Kidney epithelial cell (primary cell): ENCODE measurements around the gene METTL17. TPM values are rescaled to one million over a fixed set of nuclear protein-coding genes. Genes with fewer than 3 reads are reported as not detected.
"Not testable (repeated sequence)": the region's sequence is repeated elsewhere in the genome, so short reads cannot be mapped to it uniquely, and the experiment has no call there.

Experiments used
- DNase-seq: peaks from one replicate; pipeline ENCODE4 v3.0.0-alpha.2; 2010; ENCODE audit warnings: low read depth
- H3K27me3 ChIP-seq: 2 replicates; pipeline ENCODE4 v1.6.0; 2011; ENCODE audit warnings: low read length; ENCODE audit not compliant: control insufficient read depth, insufficient read depth
- H3K36me3 ChIP-seq: 2 replicates; pipeline ENCODE4 v1.5.1; 2011; ENCODE audit warnings: low read length; ENCODE audit not compliant: control insufficient read depth, insufficient read depth
- H3K4me3 ChIP-seq: 2 replicates; pipeline ENCODE4 v1.5.1; 2011; ENCODE audit warnings: low read depth, mild to moderate bottlenecking, control low read depth, low read length
- total RNA-seq: library from RNA; depleted of rRNA; stranded (reverse); fragments of >200 nt; gene quantifications from 2 replicates; pipeline ENCODE4 v1.2.3, GENCODE V29; 2015
- TF ChIP-seq, protein P1 (sequence below): IDR thresholded peaks from 2 replicates; pipeline ENCODE4 v1.5.1; 2011; ENCODE audit warnings: mild to moderate bottlenecking, moderate library complexity, low read length, control low read depth, inconsistent platforms; ENCODE audit not compliant: insufficient read depth, poor library complexity, severe bottlenecking

METTL17 gene
- total RNA-seq, 1 donor from 2014 or later = 93.0 TPM

DNA sequence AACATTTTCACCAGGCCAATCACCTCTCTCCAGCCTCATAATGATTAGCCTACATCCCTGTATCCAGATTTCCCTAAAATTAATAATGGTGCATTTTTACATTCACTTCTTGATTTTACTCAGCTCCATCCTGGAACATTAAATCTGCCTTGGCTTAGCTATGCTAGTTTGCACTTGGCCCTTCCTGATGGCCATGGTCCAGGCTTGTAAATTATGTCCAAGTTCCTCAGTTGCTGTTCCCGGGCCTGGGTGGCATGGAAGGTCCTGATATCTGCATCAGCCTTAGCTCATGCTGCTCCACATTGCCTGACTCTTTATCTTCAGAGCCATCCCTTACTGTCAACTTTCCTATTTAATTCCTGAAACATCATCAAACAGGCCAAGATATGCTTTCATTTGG, 11.1 kb upstream of the METTL17 start:
- Histone ChIP-seq H3K36me3 (no peaks in the 10 kb centered on the region), H3K4me3 (no peak overlapping the region), H3K27me3 (no peaks in the 10 kb centered on the region)
- DNase-seq = no peak
- TF ChIP-seq, protein P1, sequence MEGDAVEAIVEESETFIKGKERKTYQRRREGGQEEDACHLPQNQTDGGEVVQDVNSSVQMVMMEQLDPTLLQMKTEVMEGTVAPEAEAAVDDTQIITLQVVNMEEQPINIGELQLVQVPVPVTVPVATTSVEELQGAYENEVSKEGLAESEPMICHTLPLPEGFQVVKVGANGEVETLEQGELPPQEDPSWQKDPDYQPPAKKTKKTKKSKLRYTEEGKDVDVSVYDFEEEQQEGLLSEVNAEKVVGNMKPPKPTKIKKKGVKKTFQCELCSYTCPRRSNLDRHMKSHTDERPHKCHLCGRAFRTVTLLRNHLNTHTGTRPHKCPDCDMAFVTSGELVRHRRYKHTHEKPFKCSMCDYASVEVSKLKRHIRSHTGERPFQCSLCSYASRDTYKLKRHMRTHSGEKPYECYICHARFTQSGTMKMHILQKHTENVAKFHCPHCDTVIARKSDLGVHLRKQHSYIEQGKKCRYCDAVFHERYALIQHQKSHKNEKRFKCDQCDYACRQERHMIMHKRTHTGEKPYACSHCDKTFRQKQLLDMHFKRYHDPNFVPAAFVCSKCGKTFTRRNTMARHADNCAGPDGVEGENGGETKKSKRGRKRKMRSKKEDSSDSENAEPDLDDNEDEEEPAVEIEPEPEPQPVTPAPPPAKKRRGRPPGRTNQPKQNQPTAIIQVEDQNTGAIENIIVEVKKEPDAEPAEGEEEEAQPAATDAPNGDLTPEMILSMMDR = no peak

DNA sequence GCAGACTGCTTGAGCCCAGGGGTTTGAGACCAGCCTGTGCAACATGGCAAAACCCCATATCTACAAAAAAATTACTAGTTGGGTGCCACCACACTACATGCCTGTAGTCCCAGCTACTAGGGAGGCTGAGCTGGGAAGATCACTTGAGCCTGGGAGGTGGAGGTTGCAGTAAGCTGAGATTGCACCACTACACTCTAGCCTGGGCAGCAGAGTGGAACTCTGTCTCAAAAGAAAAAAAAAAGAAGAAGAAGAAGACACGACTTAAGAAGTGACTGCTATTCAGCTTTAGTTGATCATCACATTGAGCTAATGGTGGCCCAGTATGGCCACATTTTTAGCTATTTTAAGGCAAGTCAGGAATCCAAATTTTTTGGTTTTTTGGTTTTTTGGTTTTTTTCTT, 8.9 kb upstream of the METTL17 start:
- DNase-seq = no peak
- Histone ChIP-seq H3K4me3 (no peak overlapping the region), H3K27me3 (no peaks in the 10 kb centered on the region), H3K36me3 (no peaks in the 10 kb centered on the region)
- TF ChIP-seq, protein P1 = no peak

DNA sequence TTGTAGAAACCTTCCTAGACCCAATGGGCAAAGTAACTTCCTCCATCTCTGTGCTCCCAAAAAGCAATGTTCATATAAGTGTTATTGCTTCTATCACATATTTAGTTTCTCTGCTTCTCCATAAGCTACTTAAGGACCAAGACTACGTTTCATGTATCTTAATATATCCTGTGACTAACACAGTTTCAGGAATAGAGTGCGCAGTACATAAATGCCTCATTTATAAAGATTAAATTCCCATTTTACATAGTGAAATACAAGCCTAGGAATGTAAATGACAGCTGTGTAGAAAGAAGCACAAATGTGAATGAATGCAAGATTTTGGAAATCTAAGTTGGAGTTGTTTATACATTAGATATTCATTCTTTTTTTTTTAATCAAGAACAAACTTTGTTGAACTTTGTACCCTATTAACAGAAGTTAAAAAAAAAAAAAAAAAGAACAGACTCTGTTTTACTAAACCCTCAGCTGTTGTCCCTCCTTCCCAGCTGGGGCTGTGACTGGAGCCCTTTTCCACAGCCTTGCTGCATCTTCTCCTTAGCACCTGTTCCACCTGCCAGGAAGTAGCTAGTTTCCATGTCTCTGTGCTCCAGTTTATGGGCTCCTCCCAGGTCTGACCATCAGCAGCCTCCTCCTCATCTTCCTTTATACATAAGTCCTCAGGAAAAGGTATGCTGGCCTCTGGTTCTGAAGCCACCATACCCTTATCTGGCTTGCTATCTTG, 7.0 kb upstream of the METTL17 start:
- H3K36me3 ChIP-seq = no peaks in the 10 kb centered on the region
- H3K4me3 ChIP-seq = no peak overlapping the region
- TF ChIP-seq, protein P1 = no peak
- DNase-seq = no peak
- no peaks in the 10 kb centered on the region for H3K27me3 ChIP-seq

DNA sequence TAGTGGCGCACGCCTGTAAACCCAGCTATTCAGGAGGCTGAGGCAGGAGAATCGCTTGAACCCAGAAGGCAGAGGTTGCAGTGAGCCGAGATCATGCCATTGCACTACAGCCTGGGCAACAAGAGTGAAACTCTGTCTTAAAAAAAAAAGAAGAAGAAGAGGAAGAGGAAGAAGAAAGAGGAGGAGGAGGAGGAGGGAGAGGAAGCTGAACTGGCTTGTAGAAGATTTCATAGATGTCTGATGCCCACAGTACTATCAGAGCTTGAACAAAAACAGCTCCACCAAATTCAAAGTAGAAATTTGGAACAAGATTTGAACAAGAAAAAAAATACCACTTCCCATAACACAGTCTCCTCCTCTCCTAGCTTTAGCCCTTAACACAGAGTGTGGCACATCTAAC, 4.1 kb upstream of the METTL17 start:
- H3K36me3 ChIP-seq, DNase-seq, H3K27me3 ChIP-seq, H3K4me3 ChIP-seq: not testable (repeated sequence)

DNA sequence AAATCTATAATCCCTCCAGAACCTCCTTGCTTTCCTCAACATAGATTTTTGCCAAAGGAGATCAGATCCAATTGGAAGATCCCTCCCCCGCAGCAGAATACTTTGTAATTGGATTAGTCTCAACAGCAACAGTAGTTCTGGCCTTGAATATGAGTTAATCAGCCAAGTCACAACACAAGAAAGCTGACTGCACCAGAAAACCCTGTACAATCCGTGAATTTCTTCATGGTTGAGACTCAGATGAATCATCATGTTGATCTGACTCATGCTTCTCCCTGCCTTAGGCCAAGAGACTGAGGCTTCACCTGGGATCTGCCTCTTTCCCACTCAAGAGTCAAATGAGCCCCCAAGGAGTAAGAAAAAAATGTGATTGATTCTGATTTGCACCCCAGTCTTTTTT, 3.0 kb upstream of the METTL17 start:
- peak; percentile 92 for DNase-seq
- no peak overlapping the region for H3K4me3 ChIP-seq
- TF ChIP-seq, protein P1 = no peak
- peaks cover under 1% of the 10 kb centered on the region for H3K36me3 ChIP-seq
- H3K27me3 ChIP-seq = no peaks in the 10 kb centered on the region

DNA sequence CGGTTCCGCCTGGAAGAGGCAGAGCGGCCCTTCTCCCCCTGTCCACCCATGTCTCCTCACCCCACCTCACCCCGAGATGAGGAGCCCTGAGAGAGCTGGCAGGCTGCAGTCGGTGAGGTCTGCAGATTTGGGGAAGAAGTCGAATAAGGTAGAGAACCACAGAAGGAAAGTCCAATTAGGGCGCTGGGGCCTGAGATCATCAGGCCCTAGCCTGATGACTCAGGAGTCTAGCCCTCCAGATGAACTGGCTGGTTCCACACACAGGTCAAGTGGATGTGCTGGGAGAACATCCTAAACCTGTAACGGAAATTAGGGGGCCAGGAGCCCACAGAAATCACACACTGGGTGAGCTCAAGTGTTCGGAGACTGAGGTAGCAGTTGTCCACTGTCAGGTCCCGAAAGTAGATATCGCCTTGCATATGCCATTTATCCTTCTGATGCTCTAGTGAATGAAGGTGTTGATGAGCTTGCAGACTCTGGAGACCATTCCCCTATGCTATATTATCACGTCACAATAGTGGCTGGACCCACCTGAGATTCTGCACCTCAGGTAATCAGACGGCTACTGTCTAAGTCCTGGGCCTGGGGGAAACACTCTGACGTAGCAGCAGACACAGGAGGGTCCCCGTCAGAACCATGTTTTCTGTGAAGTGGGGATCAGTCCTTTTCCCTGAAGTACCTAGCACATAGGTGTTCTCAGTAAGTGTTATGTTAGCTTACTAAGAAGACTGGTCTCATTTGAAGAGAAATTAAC, 886 bp upstream of the METTL17 start:
- no peaks in the 10 kb centered on the region for H3K27me3 ChIP-seq
- TF ChIP-seq, protein P1 = no peak
- peak overlapping the region; percentile 11 for H3K4me3 ChIP-seq
- no peak for DNase-seq
- H3K36me3 ChIP-seq = peaks cover 3% of the 10 kb centered on the region
